ENCODE data around the gene C16orf78.

The C16orf78 gene

DNA sequence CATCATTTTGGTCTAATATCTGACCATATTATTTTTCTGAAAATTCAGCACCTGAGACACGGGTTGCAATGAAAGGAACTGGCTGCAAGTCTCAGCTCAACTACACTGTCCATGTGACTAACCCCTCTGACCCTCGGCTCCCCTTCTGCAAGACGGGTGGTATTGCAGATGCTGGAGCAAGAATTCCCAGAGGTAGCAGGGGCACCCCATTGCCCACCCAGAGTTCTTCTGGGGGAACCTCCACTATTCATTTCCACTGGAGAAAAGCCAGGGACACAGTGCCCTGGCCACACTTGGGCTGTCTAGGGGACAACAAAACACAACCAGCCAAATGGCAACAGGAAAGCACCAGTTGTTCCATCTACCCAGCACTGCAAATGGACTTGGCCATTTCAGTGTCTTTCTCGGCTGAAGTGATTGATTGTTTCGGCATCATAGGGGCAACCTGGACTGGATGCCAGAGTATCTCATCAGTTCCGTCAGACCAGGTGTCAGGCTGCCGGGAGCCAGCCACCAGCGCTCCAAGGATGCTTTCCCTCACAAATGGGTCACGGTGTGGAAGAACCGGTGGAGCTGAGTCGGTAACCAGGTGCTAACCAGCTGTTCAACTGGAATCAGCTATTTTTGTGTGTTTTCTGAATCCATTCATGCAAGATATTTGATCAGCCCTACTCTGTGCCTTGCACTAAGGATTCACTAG is 58.1 kb downstream of the C16orf78 start:
- DNase-seq (ENCODE audit: low read depth in 2 of 2), result no peak

DNA sequence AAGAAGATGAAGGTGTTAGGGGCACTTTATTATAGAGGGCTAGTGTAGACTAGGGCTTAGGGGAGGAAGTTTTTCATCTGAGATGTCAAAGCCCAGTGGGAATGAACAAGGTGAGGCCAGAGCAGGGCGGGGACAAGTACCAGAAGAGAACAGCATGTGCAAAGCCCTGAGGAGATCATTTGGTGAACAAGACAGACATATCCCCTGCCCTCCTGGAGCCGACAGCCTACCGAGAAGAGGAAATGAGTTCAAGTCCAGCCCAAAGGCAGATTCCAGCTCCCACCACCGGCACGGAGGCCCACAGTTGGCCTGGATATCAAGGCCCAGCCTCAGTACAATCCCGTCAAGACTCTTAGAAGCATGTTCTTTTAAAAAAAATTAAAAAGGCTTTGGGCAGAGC is 61.1 kb downstream of the C16orf78 start:
- DNase-seq (ENCODE audit: low read depth in 2 of 2), result no peak

DNA sequence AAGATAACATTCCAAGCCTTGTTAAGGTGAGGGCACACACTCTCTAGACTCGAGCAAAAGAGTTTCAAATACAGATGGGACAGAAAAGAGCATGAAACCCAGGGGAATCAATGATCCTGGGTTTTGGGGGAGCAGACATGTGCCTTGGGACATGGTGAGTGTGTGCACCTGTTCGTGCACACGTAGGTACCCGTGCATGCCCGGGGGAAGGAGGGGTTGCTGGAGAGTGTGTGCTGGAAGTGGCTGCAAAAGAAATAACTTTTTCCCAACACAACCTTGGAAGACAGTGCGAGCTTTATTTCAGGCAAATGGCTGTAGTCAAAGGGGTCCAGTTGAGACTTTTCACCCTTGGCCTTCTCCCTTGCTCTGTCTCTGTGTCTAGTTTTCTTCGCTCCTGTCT is 62.6 kb downstream of the C16orf78 start:
- DNase-seq (ENCODE audit: low read depth in 2 of 2), result no peak

DNA sequence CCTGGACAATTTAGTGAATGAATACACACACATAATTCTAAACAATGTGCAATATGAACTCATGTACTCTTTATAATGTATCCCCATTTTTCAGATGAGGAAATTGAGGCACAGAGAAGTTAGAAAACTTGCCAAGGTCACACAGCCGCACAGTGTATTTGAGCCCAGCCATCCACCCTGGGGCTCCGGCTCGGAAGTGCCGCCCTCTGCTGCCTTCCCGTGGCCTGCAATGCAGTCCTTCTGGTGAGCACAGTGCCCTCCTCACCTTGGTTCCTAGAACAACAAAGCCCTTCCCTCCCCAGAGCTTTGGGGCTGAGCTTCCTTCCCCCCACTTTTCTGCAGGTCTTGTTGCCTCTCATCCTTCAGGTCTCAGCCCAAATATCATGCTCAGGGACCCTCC is 63.7 kb downstream of the C16orf78 start:
- no peak for DNase-seq (ENCODE audit: low read depth in 2 of 2)

DNA sequence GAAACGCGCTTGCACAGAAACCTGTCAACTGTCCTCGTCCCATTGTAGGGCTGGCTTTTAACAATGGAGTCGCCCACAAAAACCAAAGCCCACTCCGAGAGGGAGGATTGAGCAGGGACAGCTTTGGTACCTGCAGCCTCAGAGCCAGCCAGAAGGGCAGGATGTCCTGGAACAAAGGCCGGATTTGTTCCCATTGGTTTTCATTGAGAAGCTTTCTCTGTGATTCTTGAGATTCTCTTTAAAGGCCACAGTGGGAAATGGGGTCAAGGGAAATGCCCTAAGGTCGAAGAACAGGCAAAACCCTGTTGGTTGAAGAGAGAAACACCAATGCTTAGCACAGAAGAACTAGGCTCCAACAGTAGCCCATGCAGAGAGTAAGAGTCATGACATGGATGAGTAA is 65.4 kb downstream of the C16orf78 start:
- DNase-seq (ENCODE audit: low read depth in 2 of 2), result no peak

DNA sequence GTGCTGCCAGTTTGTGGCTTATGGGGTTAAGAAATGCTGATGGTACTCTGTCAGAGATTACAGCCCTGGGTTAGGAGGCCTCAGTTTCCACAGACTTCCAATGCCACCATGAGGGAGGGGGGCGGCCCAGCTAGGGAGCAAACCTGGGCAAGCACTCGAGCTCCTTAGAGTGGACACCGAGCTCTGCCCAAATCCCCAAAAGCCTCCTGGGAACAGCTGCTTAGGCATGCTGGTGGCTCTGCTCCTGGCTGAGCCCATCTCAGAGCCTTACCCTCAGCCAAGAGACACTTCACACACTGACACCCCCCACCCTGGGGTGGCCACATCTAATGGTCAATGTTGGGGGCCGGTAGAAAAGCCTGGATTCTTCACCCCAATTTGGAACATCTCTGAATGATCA is 66.1 kb downstream of the C16orf78 start:
- DNase-seq (ENCODE audit: low read depth in 2 of 2), result no peak

DNA sequence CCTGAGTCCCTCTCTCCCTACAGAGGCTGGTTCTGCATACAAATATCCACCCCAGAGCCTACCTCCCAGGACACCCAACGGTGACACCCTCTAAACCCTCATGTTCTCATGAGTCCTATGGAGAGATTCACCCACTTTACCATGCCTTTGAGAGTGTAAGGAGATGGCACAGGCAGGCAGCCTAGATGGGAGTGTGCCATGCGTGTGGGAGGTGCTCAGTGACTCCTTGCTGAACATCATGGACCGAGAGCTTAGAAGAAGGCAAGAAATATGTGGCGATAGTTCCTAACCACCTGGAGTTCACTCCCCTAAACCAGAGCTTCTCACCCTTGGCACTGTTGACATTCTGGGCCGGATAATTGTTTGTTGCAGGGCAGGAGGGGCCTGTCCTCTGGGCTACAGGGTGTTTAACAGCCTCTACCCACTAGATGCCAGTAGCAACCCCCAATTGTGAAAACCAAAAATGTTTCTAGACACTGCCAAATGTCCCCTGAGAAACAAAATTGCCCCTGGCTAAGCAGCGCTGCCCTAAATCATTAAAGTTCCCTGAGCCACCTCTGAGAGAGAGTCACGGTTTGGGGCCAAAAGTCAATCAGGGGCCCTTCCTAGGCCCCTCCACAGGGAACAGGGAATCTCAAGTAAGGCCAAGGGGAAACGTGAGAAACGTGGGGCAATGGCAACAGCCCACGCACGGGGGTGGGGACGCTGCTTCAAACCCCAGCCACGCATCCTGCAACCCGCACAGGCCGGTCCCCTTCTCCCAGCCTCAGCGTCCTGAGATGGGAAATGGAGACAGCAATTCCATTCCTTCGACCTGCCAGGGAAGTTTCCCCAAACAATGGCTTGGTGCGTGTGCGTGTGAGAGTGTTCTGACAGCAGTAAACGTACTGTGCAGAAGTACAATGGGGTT is 66.8 kb downstream of the C16orf78 start:
- no peak for DNase-seq (ENCODE audit: low read depth in 2 of 2)

DNA sequence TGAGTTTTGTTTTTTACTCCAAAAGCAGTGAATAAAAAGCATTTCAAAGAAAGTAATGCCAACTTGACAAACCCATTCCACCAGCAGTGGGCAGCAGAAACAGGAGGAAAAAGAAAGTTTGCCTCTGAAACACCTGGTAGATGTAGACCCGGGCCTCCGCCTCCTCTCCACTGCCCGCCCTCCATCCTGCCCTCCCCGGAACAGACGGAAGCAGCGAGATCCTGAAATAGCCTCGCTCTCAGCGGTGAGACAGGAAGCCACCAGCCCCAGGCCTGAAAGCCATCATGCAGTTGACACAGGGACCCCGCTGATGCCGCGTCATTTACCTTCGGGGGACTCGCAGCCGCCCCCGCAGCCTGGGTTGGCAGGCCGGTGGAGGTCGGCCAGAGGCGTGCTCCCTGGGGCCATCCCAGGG is 67.8 kb downstream of the C16orf78 start:
- peak in 1 of 2 donors; percentile 37 for DNase-seq (ENCODE audit: low read depth in 2 of 2)

DNA sequence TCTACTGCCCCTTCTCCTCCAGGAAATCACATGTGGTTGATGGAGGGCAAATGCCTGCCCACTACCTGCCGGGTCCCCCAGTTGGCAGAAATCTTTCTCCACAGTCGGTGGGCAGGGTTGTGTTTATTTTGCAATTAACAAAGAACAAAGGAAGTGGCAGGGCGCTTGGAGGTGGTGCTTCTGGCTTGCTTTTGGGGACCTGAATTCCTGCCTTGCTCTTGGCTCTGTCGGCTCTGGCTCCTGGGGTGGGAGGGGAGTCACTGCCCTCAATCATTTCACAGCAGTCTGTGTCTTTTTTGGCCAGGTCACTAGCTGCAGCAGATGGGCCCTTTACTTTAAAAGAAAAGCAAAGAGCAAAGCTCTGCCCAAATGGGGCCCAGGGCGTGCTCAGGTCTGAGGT is 69.2 kb downstream of the C16orf78 start:
- DNase-seq (ENCODE audit: low read depth in 2 of 2), result no peak

DNA sequence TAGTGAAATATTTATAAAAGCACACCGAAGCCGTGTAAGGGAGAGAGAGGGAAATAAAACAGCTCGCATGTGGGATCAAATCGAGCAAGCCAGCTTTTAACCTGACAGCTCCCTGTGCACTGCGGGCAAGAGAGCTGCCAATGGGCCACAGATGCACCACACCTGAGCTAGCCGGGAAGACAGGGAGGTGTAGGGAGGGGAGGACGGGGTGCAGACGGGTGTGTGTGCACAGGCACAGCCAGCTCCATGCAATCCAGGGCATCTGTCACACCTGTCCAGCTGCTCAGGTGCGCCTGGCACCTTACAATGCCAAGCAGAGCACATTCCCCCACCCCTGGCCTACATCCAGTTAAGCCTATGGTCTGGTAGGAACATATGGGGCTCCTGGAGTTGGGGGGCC is 70.0 kb downstream of the C16orf78 start:
- no peak for DNase-seq (ENCODE audit: low read depth in 2 of 2)

DNA sequence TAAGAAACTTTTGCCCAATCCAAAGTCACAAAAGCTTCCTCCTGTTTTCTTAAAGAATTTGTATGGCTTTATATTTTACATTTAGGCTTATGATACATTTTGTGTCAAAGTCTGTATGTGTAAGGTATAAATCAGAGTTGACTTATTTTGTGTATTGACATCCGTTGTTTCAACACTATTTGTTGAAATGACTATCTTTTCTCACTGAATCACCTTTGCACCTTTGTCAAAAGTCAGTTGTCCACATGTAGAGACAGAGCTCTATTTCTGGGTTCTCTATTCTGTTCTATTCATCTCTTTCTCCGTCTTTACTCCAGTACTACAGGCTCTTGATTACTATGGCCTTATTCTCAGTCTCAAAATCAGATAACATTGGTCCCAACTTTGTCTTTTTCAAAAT is 73.2 kb downstream of the C16orf78 start:
- no peak for DNase-seq (ENCODE audit: low read depth in 2 of 2)
